Type B pancreatic cell (in vitro differentiated cells): ENCODE data around the gene LINGO4. TPM values are rescaled to one million over a fixed set of nuclear protein-coding genes. Genes with fewer than 3 reads are reported as not detected.

Experiments
- DNase-seq: peaks from one replicate; pipeline ENCODE4 v3.0.0; 2021; ENCODE audit warnings: mixed read lengths; ENCODE audit not compliant: unreplicated experiment; ENCODE audit errors: extremely low spot score
- H3K27ac Mint-ChIP-seq: 2 replicates; pipeline ENCODE4 v1.8.0; 2021; ENCODE audit warnings: mild to moderate bottlenecking, mixed read lengths
- H3K27me3 Mint-ChIP-seq: 2 replicates; pipeline ENCODE4 v1.8.0; 2021; ENCODE audit warnings: mixed read lengths
- H3K36me3 Mint-ChIP-seq: 2 replicates; pipeline ENCODE4 v1.8.0; 2021; ENCODE audit warnings: mixed read lengths
- H3K4me1 Mint-ChIP-seq: one replicate; pipeline ENCODE4 v1.8.0; 2021; ENCODE audit warnings: mixed read lengths; ENCODE audit not compliant: unreplicated experiment
- H3K4me3 Mint-ChIP-seq: 2 replicates; pipeline ENCODE4 v1.8.0; 2021; ENCODE audit warnings: mild to moderate bottlenecking, mixed read lengths
- H3K9me3 Mint-ChIP-seq: 2 replicates; pipeline ENCODE4 v1.8.0; 2021; ENCODE audit warnings: mixed read lengths
- total RNA-seq: library from RNA; stranded (reverse); gene quantifications from 2 replicates; pipeline ENCODE4 v1.2.1, GENCODE V29; 2021; ENCODE audit warnings: low replicate concordance
- TF ChIP-seq, protein P1 (sequence below): fragments of 200-600 bp; sonication (generic); conservative IDR thresholded peaks from 2 replicates; pipeline ENCODE4 v1.5.0; 2021; ENCODE audit warnings: antibody characterized with exemption, mild to moderate bottlenecking

The LINGO4 gene
- total RNA-seq, 1 donor from 2014 or later, result not detected

DNA sequence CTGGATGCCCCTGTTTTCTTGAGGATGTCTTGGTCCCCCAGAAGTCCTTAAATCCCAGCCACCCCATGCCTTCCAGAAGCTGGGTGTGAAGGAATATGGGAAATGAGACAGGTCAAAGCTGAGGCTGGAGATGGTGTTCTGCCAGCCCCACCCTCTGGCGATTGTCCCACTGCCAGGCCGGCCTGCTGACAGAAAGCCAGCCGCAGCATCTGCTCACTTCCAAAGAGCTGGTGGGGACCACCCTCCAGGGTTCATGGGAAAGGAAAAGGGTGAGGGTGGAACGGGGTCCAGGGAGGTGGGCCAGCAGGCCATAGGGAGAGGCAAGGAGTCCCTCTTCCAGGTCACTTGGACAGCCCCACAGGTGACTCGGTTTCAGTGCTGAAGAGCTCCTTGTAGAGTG, 1.9 kb upstream of the LINGO4 start:
- Mint-ChIP-seq H3K27ac (no peak overlapping the region), H3K9me3 (no peaks in the 10 kb centered on the region), H3K4me1 (peaks cover 10% of the 10 kb centered on the region), H3K36me3 (no peaks in the 10 kb centered on the region), H3K4me3 (no peak overlapping the region), H3K27me3 (peaks cover 55% of the 10 kb centered on the region)
- DNase-seq, result no peak
- TF ChIP-seq, protein P1, sequence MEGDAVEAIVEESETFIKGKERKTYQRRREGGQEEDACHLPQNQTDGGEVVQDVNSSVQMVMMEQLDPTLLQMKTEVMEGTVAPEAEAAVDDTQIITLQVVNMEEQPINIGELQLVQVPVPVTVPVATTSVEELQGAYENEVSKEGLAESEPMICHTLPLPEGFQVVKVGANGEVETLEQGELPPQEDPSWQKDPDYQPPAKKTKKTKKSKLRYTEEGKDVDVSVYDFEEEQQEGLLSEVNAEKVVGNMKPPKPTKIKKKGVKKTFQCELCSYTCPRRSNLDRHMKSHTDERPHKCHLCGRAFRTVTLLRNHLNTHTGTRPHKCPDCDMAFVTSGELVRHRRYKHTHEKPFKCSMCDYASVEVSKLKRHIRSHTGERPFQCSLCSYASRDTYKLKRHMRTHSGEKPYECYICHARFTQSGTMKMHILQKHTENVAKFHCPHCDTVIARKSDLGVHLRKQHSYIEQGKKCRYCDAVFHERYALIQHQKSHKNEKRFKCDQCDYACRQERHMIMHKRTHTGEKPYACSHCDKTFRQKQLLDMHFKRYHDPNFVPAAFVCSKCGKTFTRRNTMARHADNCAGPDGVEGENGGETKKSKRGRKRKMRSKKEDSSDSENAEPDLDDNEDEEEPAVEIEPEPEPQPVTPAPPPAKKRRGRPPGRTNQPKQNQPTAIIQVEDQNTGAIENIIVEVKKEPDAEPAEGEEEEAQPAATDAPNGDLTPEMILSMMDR, result no peak

DNA sequence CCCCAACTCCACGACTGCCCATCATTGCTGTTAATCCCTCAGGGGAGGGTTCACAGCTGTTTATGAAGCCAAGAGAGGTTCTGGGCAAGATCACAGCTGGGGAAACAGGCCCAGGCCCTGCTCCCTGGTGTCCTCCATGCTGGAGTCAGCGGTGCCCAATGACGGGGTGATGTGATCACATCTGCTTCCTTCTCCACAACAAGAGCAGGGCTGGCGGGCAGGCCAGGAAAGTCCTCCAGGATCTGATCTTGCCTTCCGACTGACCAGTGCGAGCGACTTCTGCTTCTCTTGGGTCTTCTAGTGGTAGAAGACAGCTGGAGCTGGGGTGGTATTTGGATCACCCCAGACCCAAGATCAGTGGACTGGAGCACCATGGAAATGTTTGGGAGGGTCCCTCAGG, 951 bp upstream of the LINGO4 start:
- no peak overlapping the region for H3K4me3 Mint-ChIP-seq

DNA sequence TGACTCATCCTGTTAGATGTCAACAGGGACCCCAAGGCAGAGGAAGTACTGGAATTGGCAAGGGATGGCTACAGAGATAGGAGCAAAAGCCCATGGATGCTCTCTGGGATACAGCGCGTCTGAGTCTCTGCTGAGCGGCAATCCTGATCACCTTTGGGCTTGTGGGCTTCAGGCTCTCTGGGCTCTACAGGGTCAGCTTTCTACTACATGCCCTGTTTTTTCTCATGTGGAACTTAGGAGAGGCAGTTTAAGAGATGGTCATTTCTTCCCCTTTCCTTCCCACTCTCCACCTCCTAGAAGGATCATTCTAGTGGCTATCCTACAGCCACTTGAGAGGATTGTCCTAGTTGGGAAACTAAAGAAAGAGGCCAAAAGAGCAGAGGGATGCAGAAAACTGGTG, 1.3 kb downstream of the LINGO4 start:
- Mint-ChIP-seq H3K4me1 (peaks cover 7% of the 10 kb centered on the region), H3K4me3 (no peak overlapping the region), H3K27ac (no peak overlapping the region), H3K27me3 (peaks cover 64% of the 10 kb centered on the region), H3K36me3 (no peaks in the 10 kb centered on the region), H3K9me3 (no peaks in the 10 kb centered on the region)
- TF ChIP-seq, protein P1, result no peak
- DNase-seq, result no peak

More for the DNA sequence above, 951 bp upstream of the LINGO4 start:
- Mint-ChIP-seq H3K4me1 (peaks cover 10% of the 10 kb centered on the region), H3K27ac (no peak overlapping the region), H3K9me3 (no peaks in the 10 kb centered on the region), H3K36me3 (no peaks in the 10 kb centered on the region), H3K27me3 (peaks cover 51% of the 10 kb centered on the region)
- DNase-seq, result no peak
- TF ChIP-seq, protein P1, result no peak

DNA sequence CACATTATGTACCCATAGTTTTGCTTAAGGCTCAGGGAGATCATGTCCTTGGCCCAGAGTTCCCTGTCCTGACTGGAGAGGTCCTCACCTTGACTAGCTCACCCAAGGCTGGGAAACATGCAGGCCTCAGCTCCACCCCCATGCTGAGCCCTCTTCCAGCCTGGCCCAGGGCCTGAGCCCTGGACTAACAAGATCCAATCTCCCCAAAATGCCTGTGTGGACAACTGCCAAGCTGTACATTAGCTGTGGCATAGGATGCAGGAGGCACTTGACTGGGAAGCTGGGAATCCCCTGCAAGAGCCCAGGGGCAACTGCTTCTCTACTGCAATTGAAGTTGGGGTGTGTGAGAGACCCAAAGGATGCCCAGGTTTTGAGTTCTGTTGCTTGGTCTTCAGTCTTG, 2.1 kb downstream of the LINGO4 start:
- peaks cover 63% of the 10 kb centered on the region for H3K27me3 Mint-ChIP-seq
- H3K4me1 Mint-ChIP-seq, result peaks cover 7% of the 10 kb centered on the region
- DNase-seq, result no peak
- TF ChIP-seq, protein P1, result no peak
- no peak overlapping the region for H3K27ac Mint-ChIP-seq
- H3K36me3 Mint-ChIP-seq, result no peaks in the 10 kb centered on the region
- H3K4me3 Mint-ChIP-seq, result no peak overlapping the region
- H3K9me3 Mint-ChIP-seq, result no peaks in the 10 kb centered on the region

DNA sequence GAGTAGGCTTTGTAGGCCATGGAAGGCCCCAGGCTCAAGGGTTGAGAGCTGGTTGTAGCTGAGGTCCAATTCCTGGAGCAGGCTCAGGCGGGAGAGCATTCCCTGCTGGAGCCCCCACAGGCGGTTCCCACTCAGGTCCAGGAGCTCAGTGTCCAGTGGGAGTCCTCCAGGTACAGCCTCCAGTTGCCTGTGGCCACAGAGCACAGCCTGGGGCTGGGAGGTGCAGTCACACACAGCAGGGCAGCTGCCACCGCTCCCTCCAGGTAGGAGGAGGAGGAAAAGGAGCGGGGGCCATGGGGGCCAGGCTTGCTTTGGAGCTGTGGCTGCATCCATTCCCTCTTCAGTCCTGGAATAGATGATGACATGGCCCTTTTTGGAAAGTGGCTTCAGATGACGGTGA, 2.8 kb downstream of the LINGO4 start:
- no peaks in the 10 kb centered on the region for H3K36me3 Mint-ChIP-seq
- H3K9me3 Mint-ChIP-seq, result no peaks in the 10 kb centered on the region
- peaks cover 7% of the 10 kb centered on the region for H3K4me1 Mint-ChIP-seq
- no peak for DNase-seq
- no peak overlapping the region for H3K4me3 Mint-ChIP-seq
- peaks cover 56% of the 10 kb centered on the region for H3K27me3 Mint-ChIP-seq
- TF ChIP-seq, protein P1, result no peak
- no peak overlapping the region for H3K27ac Mint-ChIP-seq

DNA sequence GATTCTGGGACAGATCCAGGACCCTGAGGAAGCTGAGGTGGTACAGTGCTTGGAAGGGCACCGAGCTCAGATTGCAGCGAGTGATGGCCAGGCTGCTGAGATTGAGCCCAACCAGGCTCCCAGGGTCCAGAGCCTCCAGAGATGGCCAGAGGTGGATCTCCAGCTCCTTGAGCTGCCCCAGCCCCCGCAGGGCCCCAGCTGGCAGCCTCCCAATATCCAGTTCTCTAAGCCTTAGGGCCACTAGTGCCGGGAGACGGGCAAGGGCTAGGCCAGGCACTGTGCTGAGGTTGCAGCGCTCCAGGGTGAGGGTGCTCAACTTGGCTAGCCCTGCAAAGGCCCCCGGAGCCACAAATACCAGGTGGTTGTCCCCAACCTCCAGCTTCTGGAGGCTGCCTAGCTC, 3.4 kb downstream of the LINGO4 start:
- DNase-seq, result no peak
- no peak overlapping the region for H3K4me3 Mint-ChIP-seq
- no peaks in the 10 kb centered on the region for H3K9me3 Mint-ChIP-seq
- no peaks in the 10 kb centered on the region for H3K36me3 Mint-ChIP-seq
- H3K27ac Mint-ChIP-seq, result no peak overlapping the region
- TF ChIP-seq, protein P1, result no peak
- peaks cover 7% of the 10 kb centered on the region for H3K4me1 Mint-ChIP-seq
- peaks cover 60% of the 10 kb centered on the region for H3K27me3 Mint-ChIP-seq
